NCI-H2107 treated with DMSO at 0.1 percent for 48 hours (cell line): ENCODE data around the gene IL1RAPL1.

ENCODE experiments used
- DNase-seq: peaks from one replicate; lab custom pipeline; 2025; ENCODE audit not compliant: unreplicated experiment; lab: John Stamatoyannopoulos, UW

IL1RAPL1 gene

DNA sequence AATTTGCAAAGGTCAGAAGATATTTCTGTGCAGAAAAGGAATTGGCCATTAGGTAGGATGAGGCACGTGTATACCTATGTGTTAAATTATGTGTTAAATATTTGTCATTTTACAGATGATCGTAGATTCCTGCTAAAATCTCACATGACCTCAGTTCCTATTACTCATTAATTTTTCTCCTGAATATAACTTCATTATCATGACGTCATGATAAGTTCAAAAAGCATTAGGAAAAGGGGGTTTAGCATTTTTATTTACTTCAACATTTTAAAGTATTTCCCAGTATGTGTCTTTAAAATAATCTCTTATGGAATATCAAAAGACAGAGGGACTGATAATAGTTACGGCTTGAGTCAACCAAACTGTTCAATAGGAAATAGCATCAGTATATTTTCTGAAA lies 372.8 kb downstream of the IL1RAPL1 start:
- no peak for DNase-seq

DNA sequence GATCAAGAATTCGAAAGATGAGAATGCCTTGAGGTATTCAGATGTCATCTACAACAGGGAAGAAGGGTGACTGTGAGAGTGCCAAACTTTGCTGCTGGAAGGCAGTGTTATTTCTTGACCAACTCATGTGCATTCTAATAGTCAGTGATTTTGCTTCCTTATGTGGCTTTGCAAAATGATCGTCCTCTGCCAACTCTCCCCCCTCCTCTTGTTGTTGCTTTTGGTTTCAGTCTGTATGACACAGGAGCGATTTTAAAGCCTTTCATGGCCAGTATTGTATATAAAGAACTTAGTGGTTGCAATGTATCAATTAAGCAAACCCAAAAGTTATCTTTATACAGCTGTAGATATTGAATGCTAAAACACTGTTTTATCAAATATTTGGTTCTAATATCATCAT lies 379.1 kb downstream of the IL1RAPL1 start:
- no peak for DNase-seq

DNA sequence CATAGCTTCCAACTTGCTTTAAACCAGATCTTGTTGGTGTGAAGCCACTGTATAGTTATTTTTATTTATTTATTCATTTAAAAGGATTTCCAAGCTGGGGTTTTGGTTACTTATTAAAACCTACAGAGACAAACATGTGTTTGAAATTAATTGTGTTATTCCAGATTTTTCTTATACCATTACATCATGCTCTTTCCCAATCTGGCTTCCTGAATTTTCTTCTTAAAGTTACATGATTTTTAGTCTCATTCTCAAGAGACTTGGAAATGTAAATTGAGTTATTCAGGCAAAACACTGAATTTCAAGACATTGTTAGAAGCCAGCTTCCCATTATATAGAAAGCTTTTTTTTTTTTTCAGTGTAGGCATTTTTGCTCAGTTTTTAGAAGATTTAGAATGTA lies 381.9 kb downstream of the IL1RAPL1 start:
- no peak for DNase-seq

DNA sequence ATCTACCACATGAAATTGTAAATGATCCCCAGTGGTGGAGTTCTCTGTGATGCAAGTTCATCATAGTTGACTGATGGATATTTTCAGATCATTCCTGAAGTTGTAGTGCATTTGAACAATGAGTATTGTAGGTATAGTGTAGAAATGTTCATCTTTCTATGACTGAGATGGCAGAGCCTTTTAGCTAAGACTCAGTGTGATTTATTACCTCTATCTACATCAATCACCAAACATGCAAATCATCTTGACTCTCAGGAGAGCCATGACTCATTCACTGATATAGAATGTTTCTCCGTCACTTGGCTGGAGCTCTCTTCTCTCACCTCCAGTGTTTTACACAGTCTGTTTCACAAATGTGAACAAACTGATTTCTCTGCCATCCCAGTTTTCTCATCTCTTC lies 392.6 kb downstream of the IL1RAPL1 start:
- no peak for DNase-seq

DNA sequence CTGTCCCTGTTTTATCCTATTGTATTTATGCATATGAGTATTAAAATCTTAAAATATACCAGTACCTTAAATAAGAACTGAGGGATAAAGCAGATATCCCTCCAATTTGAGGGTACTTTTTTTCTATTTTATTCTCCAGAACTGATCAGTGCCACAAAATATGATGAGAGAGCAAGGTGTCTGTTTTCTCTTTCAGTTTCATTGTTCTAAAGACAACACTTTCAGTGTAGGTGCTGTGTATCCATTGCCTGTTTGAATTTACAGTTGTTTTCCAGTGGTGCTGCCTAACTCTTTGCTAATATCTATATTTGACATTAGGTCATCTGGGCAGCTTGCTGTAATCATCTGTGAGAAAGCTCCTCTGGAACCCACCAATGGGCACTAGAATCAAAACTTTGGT lies 394.7 kb downstream of the IL1RAPL1 start:
- DNase-seq = no peak

DNA sequence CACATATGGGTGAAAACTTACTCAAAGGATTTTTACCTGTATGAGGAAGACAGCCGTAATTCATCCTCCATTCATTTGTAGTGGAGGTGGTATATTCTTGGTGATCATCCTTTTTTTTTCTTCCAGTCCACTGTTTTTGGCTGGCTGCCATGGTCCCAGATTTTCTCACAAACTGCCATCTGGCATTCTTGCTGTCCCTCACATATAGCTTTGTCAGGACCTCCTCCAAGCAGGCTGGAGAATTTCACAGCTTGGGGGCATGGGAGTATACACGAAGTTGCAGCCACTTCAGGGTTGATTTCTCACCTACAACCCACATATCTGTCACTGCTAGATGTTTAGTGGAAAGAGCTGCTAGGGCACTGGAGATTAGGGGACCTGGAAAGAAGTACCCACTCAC lies 401.0 kb downstream of the IL1RAPL1 start:
- no peak for DNase-seq

DNA sequence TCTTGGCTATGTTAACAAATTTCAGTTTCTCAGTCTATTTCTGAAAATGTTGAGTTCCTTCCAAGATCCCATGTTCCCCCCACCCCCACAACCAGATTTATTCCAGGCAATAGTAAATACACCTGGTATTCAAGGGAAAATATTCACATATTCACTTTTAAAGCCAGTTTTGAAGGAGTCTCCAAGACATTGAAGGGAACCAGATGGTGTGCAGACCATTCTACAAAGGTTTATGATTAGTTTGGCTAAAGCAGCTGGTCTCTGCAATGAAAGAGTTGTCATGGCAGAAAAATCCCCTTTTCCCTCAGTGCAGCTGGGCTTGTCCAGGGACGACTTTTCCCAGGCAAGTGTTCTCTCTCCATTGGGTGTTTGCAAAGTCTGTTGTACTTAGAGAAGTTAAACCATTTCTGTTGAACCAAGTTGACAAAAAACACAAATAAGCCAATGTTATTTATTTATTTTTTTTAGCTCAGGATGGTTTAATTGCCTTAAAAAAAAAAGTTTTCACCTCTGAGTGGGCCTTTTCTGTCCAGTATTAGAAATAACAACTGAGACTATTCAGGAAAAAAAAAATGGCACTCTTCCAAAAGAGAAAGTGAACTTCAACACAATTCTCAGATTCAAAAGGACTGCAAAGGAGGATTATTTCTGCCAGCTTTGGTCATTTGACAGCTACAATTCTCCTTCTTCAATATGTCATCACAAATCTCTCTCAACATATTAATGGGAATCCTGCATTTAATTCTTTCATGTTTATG lies 410.6 kb downstream of the IL1RAPL1 start:
- no peak for DNase-seq

DNA sequence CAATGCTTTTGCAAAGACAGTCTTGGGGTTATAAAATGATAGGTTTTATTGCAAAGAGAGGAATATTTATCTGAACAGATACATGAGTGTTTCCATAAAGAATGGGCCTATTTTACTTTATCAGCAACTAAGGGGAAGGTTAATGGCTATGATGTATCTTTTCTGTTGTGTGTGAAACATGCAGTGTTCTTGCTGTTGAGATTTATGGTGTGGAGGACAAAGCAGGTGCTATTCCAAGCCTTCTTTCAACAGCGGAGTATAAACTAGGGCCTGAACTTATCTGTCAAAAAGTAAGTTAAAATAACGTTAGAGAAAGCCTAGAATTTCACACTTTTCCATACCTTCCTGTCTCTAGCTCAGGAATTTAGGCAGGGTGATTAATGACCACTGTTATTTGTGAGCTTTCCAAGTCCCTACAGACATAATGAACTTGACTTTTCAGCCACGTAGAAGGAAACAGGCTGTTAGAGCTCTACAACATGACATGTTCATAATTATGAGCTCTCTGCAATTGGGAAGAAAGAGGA lies 411.4 kb downstream of the IL1RAPL1 start:
- DNase-seq = no peak

DNA sequence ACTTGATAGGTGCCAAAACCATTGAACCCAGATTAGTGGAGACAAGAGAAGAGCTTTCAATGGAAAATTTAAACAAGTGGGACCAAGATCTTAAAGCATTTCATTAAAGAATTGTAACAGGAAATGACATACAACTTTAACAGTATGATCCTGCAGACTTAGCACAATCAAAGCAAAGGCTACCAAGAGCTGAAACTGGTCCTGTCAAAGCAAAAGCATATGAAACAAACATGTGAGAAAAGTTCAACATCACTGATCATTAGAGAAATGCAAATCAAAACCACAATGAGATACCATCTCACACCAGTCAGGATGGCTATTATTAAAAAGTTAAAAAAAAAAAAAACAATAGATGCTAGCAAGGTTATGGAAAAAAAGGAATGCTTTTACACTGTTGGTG lies 425.6 kb downstream of the IL1RAPL1 start:
- DNase-seq = no peak

DNA sequence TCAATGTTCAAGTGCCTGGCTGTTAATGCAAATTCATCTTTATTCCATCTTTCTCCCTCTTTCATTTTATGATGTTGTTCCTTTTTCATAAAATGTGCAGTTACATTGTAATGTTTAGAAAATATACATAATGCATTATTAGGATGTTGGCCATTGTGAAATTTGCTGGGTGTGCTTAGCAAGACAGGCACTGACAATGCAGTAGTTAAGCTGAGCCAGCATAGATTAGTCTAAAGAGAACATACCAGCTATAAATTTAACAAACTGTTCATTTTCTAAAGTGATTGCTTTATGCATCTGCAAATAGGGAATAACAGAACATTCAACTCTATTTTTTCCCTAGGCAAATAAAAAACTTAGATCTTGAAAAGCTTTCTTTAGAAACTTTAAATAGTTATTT lies 436.0 kb downstream of the IL1RAPL1 start:
- no peak for DNase-seq

DNA sequence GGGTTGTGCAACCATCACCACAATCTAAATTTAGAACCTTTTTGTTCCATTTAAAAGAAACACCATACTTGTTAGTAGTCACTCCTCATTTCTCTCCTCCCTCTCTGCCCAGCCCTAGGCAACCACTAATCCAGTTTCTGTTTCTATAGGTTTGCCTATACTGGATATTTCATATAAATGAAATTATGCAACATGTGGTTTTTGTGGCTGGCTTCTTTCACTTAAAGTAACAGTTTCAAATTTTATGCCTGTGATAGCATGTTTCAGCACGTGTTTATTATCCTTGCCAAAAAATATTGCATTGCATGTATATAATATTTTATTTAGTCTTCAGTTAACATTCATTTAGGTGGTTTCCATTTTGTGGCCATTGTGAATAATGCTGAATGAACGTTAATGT lies 437.6 kb downstream of the IL1RAPL1 start:
- DNase-seq = no peak

DNA sequence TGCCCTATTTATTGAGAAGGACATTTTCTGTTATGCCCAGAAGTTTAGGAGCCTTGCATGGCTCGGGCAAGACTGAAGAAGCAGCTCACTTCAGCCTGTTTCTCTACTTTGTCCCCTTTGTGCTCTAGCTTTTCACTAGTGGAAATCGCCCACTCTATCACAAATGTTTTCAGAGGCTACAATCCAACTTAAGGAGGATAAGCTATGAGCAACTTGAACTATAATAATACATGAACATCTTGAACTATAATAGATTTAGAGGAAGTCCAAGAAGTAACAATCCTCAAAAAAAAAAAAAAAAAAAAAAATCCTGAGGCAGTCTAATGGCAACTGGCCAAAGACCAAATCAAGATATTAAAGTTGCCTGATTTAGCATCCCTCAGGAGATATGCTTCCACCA lies 452.3 kb downstream of the IL1RAPL1 start:
- no peak for DNase-seq

DNA sequence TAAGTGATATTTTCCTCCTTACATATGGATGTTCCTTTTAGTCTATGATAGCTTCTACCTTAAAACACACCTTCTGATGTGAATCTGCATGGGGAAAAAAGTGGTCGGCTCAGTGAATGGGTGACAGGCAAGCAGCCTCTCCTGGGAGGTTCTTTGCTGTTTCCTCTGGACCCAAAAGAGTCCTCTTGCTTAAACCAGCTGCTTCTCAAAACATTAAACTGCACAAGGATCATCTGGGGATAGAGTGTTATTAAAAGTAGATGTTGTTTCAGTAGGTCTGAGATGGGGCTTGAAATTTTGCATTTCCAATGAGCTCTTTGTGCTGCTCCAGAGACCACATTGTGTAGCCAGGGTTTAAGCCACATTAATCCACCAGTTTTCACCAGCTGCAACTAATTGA lies 452.9 kb downstream of the IL1RAPL1 start:
- DNase-seq = no peak

DNA sequence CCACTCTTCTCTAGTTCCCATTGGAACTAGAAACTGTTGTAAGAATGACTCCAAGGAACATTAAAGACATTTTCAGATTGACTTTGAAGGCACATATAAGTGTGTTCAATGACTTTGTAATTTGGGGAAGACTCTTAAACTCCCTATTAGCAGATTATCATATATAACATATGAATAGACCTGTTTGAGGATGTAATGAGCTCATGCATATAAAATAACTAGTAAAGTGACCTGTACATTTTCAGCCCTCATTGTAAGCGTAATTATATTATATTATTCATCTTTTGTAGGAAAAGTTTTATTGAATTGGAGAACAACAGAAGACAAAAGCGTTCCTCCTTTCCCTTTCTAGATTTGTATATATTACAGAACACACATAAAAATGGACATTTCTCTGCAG lies 455.1 kb downstream of the IL1RAPL1 start:
- no peak for DNase-seq

DNA sequence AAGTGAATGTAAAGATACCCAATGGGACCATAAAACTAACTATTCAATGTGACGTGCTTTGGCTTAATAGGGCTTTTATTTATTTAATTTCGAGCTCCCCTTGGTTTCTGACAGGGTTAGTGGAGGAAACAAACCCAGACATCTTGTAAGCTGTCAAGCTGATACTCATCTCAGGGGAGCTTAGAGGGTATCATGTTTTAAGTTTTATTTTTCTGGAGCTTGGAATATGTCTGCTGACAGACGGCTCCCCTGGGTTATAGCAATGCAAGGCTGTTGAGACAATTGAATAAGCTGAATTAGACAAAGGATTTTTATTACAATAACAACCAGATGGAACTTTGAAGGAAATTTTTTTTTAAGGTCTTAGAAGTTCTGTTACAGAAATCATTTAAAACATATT lies 456.5 kb downstream of the IL1RAPL1 start:
- DNase-seq = no peak

DNA sequence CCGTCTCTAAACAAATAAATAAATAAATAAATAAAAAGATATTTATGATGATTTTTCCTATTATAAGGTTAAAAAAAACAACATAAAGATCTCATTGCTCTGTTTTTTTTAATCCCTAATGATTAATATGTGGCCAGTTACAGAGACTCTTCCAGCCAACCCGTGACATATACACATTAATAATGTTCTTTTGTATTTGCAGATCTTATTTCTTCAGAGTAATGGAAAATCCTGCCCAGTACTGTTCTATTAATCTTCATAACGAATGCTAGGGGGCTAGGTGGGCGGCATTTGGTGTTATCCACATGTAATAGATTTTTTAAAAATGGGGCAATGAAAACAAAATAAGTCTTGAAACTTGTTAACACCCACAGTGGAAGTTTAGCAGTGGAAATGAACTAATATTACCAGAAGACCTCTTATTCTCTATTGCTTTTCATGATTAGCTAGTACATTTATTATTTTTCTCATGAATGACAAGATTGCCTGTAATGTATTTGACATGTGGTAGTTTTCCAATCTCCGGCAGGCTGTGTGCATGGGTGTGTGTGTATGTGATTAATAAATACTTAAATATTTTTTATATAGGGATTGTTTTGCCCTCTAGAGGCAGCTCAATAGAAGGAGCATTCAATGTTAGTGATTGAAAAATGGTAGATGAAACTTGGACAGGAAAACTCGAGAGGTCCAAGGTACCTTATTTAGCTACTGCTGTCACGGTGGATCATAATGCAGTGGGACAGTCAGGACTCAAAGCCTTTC lies 457.4 kb downstream of the IL1RAPL1 start:
- DNase-seq = no peak

DNA sequence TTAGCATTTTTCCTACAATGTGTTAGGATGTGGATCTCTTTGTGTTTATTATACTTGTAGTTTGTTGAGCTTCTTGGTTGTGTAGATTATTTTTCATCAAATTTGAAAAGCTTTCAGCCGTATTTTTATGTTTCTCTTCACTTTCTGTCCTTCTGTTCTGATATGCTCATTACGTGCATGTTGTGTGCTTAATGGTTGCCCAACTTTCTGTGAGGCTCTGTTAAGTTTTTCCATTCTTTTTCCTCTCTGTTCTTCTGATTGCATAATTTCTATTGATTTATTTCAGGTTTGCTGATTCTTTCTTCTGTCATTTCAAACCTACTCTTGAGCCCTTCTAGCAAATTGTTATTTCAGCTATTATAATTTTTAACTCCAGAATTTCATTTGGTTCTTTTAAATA lies 478.2 kb downstream of the IL1RAPL1 start:
- no peak for DNase-seq

DNA sequence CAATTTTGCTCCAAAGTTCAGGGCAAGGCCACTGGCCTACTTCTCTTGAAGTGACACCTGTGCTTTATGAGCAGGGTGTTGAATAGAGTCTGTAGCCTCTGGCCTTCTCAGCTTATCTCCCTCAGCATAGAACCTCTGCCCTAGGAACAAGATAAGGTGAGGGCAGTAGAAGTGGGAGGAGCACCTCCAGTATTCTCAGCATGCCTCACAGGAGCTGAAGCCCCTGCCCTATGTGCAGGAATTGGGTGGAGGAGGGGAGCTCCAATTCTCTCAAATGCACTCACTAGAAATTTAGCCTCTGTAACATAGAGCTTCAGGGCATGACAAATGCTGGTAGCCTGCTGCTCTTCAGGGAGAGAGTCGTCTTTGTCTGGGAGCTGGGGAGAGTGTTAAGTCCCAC lies 479.3 kb downstream of the IL1RAPL1 start:
- no peak for DNase-seq

DNA sequence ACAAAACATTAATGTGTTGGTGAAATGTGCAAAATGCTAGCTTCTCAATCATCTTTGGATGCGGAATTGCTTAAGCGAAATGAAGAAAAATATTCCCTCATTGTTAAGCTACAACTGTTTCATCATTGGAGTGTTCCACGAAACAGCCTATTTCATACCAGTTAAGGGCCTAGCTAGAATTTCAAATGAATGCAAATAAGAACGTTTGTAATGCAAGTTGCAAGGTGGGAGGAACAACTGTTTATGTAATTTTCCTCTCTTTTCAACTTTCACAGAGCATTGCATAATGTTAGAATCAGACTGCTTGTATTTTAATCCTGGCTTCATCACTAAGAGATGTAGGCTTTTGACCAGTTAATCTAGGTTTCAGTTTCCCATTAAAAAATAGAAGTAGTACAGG lies 480.1 kb downstream of the IL1RAPL1 start:
- DNase-seq = no peak

DNA sequence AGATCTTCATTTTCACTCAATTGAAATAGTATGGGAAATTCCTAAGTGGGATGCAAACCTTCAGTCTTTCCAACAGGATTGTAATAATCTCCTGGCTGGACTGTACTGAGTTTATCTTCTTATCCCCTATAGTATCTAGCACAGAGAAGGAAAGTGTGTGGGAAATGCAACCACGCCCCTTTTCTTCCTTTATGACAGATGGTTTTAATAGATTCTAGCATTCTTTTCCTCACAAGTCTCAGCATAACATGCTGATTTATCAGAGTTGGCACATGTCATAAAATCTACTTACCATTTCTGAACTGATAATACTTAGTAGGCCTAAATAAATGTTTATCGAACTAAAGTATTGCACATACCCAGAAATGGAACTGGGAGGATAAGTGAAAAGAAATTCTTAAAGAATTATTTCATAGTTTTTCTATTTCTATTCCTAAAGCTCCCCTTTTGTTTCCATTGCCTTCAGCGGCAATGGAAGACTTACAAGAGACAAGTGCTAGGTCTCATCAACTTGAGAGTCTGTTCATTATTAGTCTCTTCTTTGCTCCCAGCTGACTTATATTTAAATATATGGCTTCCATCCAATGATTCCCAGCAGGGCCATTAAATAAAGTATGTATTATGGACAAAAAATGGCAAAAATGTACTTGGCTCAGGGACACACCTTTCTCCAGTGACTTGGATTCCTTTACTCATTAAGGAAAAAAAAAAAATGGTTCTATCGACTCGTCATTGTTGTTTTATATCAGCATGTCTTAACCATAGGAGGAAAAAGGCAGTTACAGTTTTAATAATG lies 484.5 kb downstream of the IL1RAPL1 start:
- no peak for DNase-seq

DNA sequence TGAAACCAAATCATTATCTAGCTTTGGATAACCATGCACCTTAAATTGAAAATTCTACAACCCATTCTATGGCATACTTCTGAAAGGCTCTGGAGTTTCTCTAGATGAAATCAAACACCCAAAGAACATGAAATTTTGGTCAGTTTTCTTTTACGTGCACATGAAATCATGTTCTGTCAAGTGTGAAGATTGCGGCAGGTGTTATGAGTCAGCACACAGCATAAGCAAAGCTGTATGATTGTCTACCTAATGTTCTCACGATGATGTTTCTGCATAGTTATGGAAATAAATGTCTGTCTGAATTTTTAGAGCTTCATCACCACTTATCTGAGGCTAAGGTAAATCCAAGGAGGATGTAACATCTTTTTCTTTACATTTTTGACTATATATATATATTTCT lies 495.3 kb downstream of the IL1RAPL1 start:
- no peak for DNase-seq

DNA sequence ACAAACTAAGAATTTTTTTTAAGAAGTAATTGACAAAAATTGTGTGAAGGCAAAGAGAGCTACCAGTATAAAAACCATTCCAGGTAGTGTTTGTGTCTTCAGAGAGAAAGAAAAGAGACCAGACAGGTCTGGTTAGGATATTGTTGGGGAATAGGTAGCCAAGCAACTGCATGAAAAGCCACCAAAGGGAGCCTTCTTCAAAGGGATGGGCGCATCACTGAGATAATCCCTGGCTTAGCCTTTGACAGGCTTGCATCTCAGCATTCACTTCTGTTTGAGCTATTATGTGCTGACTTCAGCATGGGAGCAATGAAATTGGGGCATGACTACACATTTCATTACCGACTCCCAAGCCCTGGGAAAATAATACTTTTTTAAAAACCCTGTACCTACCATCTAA lies 496.6 kb downstream of the IL1RAPL1 start:
- no peak for DNase-seq
